ENCODE results near the gene IGFL2.

IGFL2 gene

GRCh38 chr19:46116121-46116520, 31.9 kb upstream of the IGFL2 start:
- no peaks in the 10 kb centered on the region for H3F3A ChIP-seq (ENCODE audit: low read depth)
- no peak overlapping the region for H2AFZ ChIP-seq (ENCODE audit: low read length)
- TF ChIP-seq CTCF (conservative IDR thresholded peaks at IDR 0.05; ENCODE audit: low read length): no peak
- no peak for TF ChIP-seq EZH2phosphoT487 (IDR thresholded peaks at IDR 0.05; ENCODE audit: borderline replicate concordance)
- H3K79me2 ChIP-seq (ENCODE audit: insufficient read depth, low read length): no peaks in the 10 kb centered on the region
- H3K4me2 ChIP-seq (ENCODE audit: low read depth, low read length, poor library complexity, severe bottlenecking): no peak overlapping the region
- no peak overlapping the region for H3K9ac ChIP-seq (ENCODE audit: low read depth, low read length, poor library complexity, severe bottlenecking)
- no peaks in the 10 kb centered on the region for H3K36me3 ChIP-seq (ENCODE audit: insufficient read depth, low read length)
- H3K9me3 ChIP-seq (ENCODE audit: insufficient read depth, low read depth, low read length): no peaks in the 10 kb centered on the region
- H3K4me1 ChIP-seq (ENCODE audit: insufficient read depth, low read length, poor library complexity, severe bottlenecking): no peaks in the 10 kb centered on the region
- no peak overlapping the region for H3K4me3 ChIP-seq (ENCODE audit: low read length, poor library complexity, severe bottlenecking)
- H3K9me2 ChIP-seq (replicated peaks; ENCODE audit: low read depth, low read length): no peaks in the 10 kb centered on the region
- H3K27me3 ChIP-seq (ENCODE audit: insufficient read depth, low read length, poor library complexity, severe bottlenecking): no peaks in the 10 kb centered on the region
- H4K20me1 ChIP-seq (ENCODE audit: insufficient read depth, low read length, poor library complexity, severe bottlenecking): no peaks in the 10 kb centered on the region

GRCh38 chr19:46118136-46118535, 29.9 kb upstream of the IGFL2 start:
- TF ChIP-seq EZH2phosphoT487 (IDR thresholded peaks at IDR 0.05; ENCODE audit: borderline replicate concordance): no peak
- Histone ChIP-seq H3F3A (ENCODE audit: low read depth) (no peaks in the 10 kb centered on the region), H3K4me3 (ENCODE audit: low read length, poor library complexity, severe bottlenecking) (no peak overlapping the region), H4K20me1 (ENCODE audit: insufficient read depth, low read length, poor library complexity, severe bottlenecking) (no peaks in the 10 kb centered on the region), H3K9ac (ENCODE audit: low read depth, low read length, poor library complexity, severe bottlenecking) (no peak overlapping the region), H3K9me2 (replicated peaks; ENCODE audit: low read depth, low read length) (no peaks in the 10 kb centered on the region), H3K4me2 (ENCODE audit: low read depth, low read length, poor library complexity, severe bottlenecking) (no peak overlapping the region), H3K79me2 (ENCODE audit: insufficient read depth, low read length) (no peaks in the 10 kb centered on the region), H3K4me1 (ENCODE audit: insufficient read depth, low read length, poor library complexity, severe bottlenecking) (no peaks in the 10 kb centered on the region), H2AFZ (ENCODE audit: low read length) (no peak overlapping the region), H3K36me3 (ENCODE audit: insufficient read depth, low read length) (no peaks in the 10 kb centered on the region), H3K9me3 (ENCODE audit: insufficient read depth, low read depth, low read length) (no peaks in the 10 kb centered on the region), H3K27me3 (ENCODE audit: insufficient read depth, low read length, poor library complexity, severe bottlenecking) (no peaks in the 10 kb centered on the region)

- Histone ChIP-seq H3K9me3 (ENCODE audit: insufficient read depth, low read depth, low read length) (no peaks in the 10 kb centered on the region), H4K20me1 (ENCODE audit: insufficient read depth, low read length, poor library complexity, severe bottlenecking) (no peaks in the 10 kb centered on the region), H3K9ac (ENCODE audit: low read depth, low read length, poor library complexity, severe bottlenecking) (no peak within 1 kb of the TSS), H3K36me3 (ENCODE audit: insufficient read depth, low read length) (no peaks in the 10 kb centered on the region), H3K79me2 (ENCODE audit: insufficient read depth, low read length) (no peaks in the 10 kb centered on the region), H3K4me3 (ENCODE audit: low read length, poor library complexity, severe bottlenecking) (no peak within 1 kb of the TSS), H3K4me2 (ENCODE audit: low read depth, low read length, poor library complexity, severe bottlenecking) (no peak within 1 kb of the TSS), H2AFZ (ENCODE audit: low read length) (no peak within 1 kb of the TSS), H3K9me2 (replicated peaks; ENCODE audit: low read depth, low read length) (no peaks in the 10 kb centered on the region), H3K4me1 (ENCODE audit: insufficient read depth, low read length, poor library complexity, severe bottlenecking) (no peaks in the 10 kb centered on the region), H3K27me3 (ENCODE audit: insufficient read depth, low read length, poor library complexity, severe bottlenecking) (no peaks in the 10 kb centered on the region), H3F3A (ENCODE audit: low read depth) (no peaks in the 10 kb centered on the region)
- no peak for TF ChIP-seq CTCF (conservative IDR thresholded peaks at IDR 0.05; ENCODE audit: low read length)
- no peak for TF ChIP-seq EZH2phosphoT487 (IDR thresholded peaks at IDR 0.05; ENCODE audit: borderline replicate concordance)
Measured at GRCh38 chr19:46124638-46125115, 23.4 kb upstream of the IGFL2 start, which contains the start of gene IGFL3. TSS of gene IGFL3 (minus strand) at chr19:46124688. CDS start at chr19:46124649, 39 bp downstream.

- Histone ChIP-seq H4K20me1 (ENCODE audit: insufficient read depth, low read length, poor library complexity, severe bottlenecking) (no peaks in the 10 kb centered on the region), H3K4me3 (ENCODE audit: low read length, poor library complexity, severe bottlenecking) (no peak overlapping the region), H3K27me3 (ENCODE audit: insufficient read depth, low read length, poor library complexity, severe bottlenecking) (no peaks in the 10 kb centered on the region), H3K4me2 (ENCODE audit: low read depth, low read length, poor library complexity, severe bottlenecking) (no peak overlapping the region), H3K9me3 (ENCODE audit: insufficient read depth, low read depth, low read length) (no peaks in the 10 kb centered on the region), H3K9ac (ENCODE audit: low read depth, low read length, poor library complexity, severe bottlenecking) (no peak overlapping the region), H2AFZ (ENCODE audit: low read length) (no peak overlapping the region), H3K4me1 (ENCODE audit: insufficient read depth, low read length, poor library complexity, severe bottlenecking) (no peaks in the 10 kb centered on the region), H3K79me2 (ENCODE audit: insufficient read depth, low read length) (no peaks in the 10 kb centered on the region), H3F3A (ENCODE audit: low read depth) (no peaks in the 10 kb centered on the region), H3K9me2 (replicated peaks; ENCODE audit: low read depth, low read length) (no peaks in the 10 kb centered on the region), H3K36me3 (ENCODE audit: insufficient read depth, low read length) (no peaks in the 10 kb centered on the region)
- TF ChIP-seq CTCF (conservative IDR thresholded peaks at IDR 0.05; ENCODE audit: low read length) (no peak), EZH2phosphoT487 (IDR thresholded peaks at IDR 0.05; ENCODE audit: borderline replicate concordance) (no peak)
Measured at GRCh38 chr19:46125447-46125846, 22.6 kb upstream of the IGFL2 start.
